Kidney (tissue), 14 donors: ENCODE data around the gene RNF150. TPM values are rescaled to one million over a fixed set of nuclear protein-coding genes. Genes with fewer than 3 reads are reported as not detected.
A peak's percentile ranks its signal among the peaks of the same experiment; 100 is the strongest.

Experiments used
- DNase-seq, 5 donors: peaks; one replicate each; pipeline ENCODE4 v3.0.0-alpha.2; 2013 to 2020
- FAIRE-seq: peaks from 2 replicates; lab custom pipeline; 2012; peaks lifted over from hg19 to GRCh38; lab: Jason Lieb, UNC
- H3K27ac ChIP-seq, 2 donors: one replicate each; pipeline ENCODE4 v1.7.0; 2013; ENCODE audit warnings: low read depth in 2 of 2, low read length in 2 of 2, inconsistent platforms in 1 of 2
- H3K27me3 ChIP-seq: one replicate; pipeline ENCODE4 v1.7.1; 2013; ENCODE audit warnings: low read length, inconsistent platforms; ENCODE audit not compliant: control insufficient read depth, insufficient read depth
- H3K36me3 ChIP-seq, 3 donors: one replicate each; pipeline versions ENCODE4 v1.7.0 to v1.7.1; 2013; ENCODE audit warnings: low read length in 3 of 3, control low read depth in 1 of 3, inconsistent platforms in 1 of 3; ENCODE audit not compliant: insufficient read depth in 3 of 3, control insufficient read depth in 2 of 3
- H3K4me1 ChIP-seq, 3 donors: one replicate each; pipeline versions ENCODE4 v1.7.0 to v1.7.1; 2013; ENCODE audit warnings: low read length in 3 of 3, inconsistent platforms in 1 of 3, low read depth in 1 of 3; ENCODE audit not compliant: control insufficient read depth in 2 of 3, insufficient read depth in 2 of 3
- H3K4me3 ChIP-seq, 3 donors: one replicate each; pipeline versions ENCODE4 v1.7.0 to v1.8.1; 2013; ENCODE audit warnings: low read length in 3 of 3, control low read depth in 1 of 3, inconsistent platforms in 1 of 3
- H3K9ac ChIP-seq, 3 donors: one replicate each; pipeline versions ENCODE4 v1.7.0 to v1.7.1; 2013; ENCODE audit warnings: low read length in 3 of 3, control low read depth in 1 of 3, inconsistent platforms in 1 of 3
- H3K9me3 ChIP-seq, 3 donors: one replicate each; pipeline versions ENCODE4 v1.7.0 to v1.7.1; 2013; ENCODE audit warnings: low read length in 3 of 3, control low read depth in 1 of 3, inconsistent platforms in 1 of 3; ENCODE audit not compliant: control insufficient read depth in 2 of 3, insufficient read depth in 1 of 3
- intact Hi-C: fragments of 100-400 bp; cut with DNase I; formaldehyde crosslinking; loops from one replicate; pipeline ENCODE4 v1.11.1; 2022
- polyA plus RNA-seq: library from polyadenylated mRNA; stranded (reverse); fragments of 350-450 nt; fragmentation: Illumina TruSeq; extraction: RNeasy Lipid Tissue Mini Kit (QIAGEN cat#74804); gene quantifications from one replicate; pipeline ENCODE4 v1.2.3, GENCODE V29; 2014; ENCODE audit warnings: low read depth, low replicate concordance; ENCODE audit not compliant: insufficient read depth
- total RNA-seq: library from RNA; stranded (reverse); fragmentation: NEBNext Ultra II Directional; extraction: Animal tissue kit (Norgen Biotek cat#: 25700); gene quantifications from one replicate; pipeline ENCODE4 v1.2.1, GENCODE V29; 2021
- TF ChIP-seq, protein P1 (sequence below): IDR thresholded peaks from 3 replicates; pipeline ENCODE4 v1.5.1; 2012; ENCODE audit warnings: mild to moderate bottlenecking, moderate library complexity, borderline replicate concordance; ENCODE audit not compliant: insufficient read depth; ENCODE audit errors: extremely low read depth
- donor health status: control.
- donor health status: control.
- donor health status: control.
- donor health status: control.
- donor health status: control.
- donor health status: DM: yes; HTN: yes; CAD: no.
- donor health status: Normal renal cell carcinoma (clear cell type).

Gene RNF150
- total and polyA plus RNA-seq, 2 donors from 2014 or later, result 5.0 to 34.2 TPM

DNA sequence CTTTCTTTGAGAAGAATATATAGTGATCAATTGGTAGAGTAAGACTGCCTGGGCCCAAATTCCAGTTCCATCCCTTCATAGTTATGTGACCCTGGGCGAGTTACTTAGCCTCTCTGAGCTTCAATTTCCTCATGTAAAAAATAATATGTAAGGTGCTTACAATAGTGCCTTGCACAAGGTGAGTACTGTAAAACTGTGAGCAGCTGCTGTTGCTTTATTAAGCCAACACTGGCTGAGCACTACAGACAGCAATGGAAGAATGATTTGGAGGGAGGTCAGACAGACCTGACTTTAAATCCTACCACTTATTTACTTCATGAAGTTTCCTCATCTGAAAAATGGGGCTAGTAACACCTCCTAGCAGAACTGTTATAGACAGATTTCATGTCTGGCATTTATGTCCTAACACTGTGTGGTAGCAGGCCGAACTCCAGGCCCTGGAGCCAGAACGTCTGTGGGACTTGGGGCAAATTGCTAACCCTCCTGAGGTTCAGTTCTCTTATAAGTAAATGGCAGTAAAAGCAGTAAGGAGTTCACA, 53.8 kb downstream of the RNF150 start:
- H3K4me3 ChIP-seq, result no peak overlapping the region
- FAIRE-seq (no peak), DNase-seq (no peak)
- H3K4me1 ChIP-seq, result peaks cover 0 to 7% (median 0%) of the 10 kb centered on the region in 3 donors
- H3K27me3 ChIP-seq, result no peaks in the 10 kb centered on the region
- TF ChIP-seq, protein P1, sequence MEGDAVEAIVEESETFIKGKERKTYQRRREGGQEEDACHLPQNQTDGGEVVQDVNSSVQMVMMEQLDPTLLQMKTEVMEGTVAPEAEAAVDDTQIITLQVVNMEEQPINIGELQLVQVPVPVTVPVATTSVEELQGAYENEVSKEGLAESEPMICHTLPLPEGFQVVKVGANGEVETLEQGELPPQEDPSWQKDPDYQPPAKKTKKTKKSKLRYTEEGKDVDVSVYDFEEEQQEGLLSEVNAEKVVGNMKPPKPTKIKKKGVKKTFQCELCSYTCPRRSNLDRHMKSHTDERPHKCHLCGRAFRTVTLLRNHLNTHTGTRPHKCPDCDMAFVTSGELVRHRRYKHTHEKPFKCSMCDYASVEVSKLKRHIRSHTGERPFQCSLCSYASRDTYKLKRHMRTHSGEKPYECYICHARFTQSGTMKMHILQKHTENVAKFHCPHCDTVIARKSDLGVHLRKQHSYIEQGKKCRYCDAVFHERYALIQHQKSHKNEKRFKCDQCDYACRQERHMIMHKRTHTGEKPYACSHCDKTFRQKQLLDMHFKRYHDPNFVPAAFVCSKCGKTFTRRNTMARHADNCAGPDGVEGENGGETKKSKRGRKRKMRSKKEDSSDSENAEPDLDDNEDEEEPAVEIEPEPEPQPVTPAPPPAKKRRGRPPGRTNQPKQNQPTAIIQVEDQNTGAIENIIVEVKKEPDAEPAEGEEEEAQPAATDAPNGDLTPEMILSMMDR, result no peak
- no peak overlapping the region for H3K9ac ChIP-seq
- H3K9me3 ChIP-seq, result no peaks in the 10 kb centered on the region
- H3K27ac ChIP-seq, result no peak overlapping the region
- intact Hi-C loops, result no loop called here
- H3K36me3 ChIP-seq, result no peaks in the 10 kb centered on the region

DNA sequence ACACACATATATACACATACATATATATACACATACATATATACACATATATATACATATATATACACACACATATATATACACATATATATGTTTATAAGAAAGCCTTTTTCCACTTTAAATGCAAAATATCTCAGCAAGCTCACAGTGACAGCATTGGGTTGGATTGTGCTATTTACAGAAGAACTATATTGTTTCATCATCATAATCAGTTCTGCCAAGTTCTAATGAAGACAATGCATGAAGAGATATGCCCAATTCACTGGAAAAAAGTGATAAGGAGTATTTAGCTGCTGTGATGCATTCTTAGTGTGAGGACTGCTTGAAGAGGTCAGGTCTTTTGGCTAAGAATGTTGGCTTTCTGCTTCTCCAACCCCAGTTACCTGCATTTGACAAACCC, 54.4 kb downstream of the RNF150 start:
- FAIRE-seq (no peak), DNase-seq (no peak)
- H3K9ac ChIP-seq, result no peak overlapping the region
- H3K4me1 ChIP-seq, result peaks cover 0 to 7% (median 0%) of the 10 kb centered on the region in 3 donors
- intact Hi-C loops, result no loop called here
- TF ChIP-seq, protein P1, result no peak
- no peak overlapping the region for H3K4me3 ChIP-seq
- no peaks in the 10 kb centered on the region for H3K36me3 ChIP-seq
- no peak overlapping the region for H3K27ac ChIP-seq
- no peaks in the 10 kb centered on the region for H3K9me3 ChIP-seq
- no peaks in the 10 kb centered on the region for H3K27me3 ChIP-seq

DNA sequence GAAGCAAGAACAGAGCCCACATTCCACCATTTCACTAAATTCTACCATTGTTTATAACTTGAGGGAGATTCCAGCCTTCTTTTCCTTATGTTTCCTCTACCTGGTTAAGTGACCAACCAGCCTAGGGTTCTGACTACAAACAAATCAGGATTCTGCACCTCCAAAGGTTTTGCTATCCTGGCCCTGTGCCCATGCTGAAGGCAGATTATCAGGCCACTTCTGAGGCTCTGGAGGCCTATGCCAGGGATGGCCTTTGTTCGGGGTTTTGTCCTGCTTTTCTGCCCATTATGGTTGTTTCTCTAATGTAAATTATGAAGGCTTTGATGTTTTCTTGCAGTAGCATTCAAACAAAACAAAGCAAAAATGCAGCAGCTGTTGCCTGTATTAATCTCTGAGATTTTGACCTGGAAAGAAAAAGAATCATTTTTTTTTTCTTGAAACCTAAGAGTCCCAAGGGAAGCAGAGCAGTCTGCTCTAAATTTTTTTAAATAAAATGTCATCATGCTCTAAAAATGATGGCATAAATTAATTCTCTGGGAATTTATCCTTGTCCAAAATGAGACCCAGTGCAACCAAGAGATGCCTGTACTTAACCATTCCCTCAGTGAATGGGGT, 55.6 kb downstream of the RNF150 start:
- TF ChIP-seq, protein P1, result no peak
- Histone ChIP-seq H3K9ac (no peak overlapping the region), H3K27ac (no peak overlapping the region), H3K4me1 (peaks cover 0 to 7% (median 0%) of the 10 kb centered on the region in 3 donors), H3K9me3 (no peaks in the 10 kb centered on the region), H3K27me3 (no peaks in the 10 kb centered on the region), H3K4me3 (no peak overlapping the region), H3K36me3 (no peaks in the 10 kb centered on the region)
- intact Hi-C loops, result no loop called here
- FAIRE-seq (no peak), DNase-seq (peak in 1 of 5 donors; percentile 29)
